CD4-positive, alpha-beta T cell treated with Interleukin-1 beta for 1 hour (primary cell): Measurements from ENCODE around the gene TMEM170B.

Experiments
- DNase-seq, 2 donors: peaks; one replicate each; pipeline ENCODE4 v3.0.0-alpha.2; 2020 to 2022

TMEM170B gene, protein sequence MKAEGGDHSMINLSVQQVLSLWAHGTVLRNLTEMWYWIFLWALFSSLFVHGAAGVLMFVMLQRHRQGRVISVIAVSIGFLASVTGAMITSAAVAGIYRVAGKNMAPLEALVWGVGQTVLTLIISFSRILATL

GRCh38 chr6:11537229-11538051 is at the start of gene TMEM170B:
TSS of gene TMEM170B (plus strand) at chr6:11537749. CDS start at chr6:11538278, 529 bp downstream.
- DNase-seq, result peak; percentile 97 to 98

DNA sequence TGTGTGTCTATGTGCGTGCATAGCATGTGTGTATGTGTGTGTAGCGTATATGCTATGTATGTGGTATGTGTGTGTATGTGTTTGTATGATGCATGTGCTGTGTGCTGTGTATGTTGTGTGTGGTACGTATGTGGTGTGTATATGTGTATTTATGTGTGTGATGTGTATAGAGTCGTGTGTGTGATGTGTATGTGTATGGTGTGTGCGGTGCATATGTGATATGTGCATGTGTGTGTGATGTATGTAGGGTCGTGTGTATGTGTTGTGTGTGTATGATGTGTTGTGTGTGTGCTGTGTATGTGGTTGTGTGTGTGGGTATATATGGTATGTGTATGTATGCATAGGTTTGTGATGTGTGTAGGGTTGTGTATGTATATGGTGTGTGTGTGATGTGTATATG is 46.6 kb upstream of the TMEM170B start:
- DNase-seq, result no peak

- DNase-seq, result peak in 1 of 2 donors; percentile 6
Measured at GRCh38 chr6:11491596-11492463, 45.7 kb upstream of the TMEM170B start.

GRCh38 chr6:11492464-11493290 is 44.9 kb upstream of the TMEM170B start:
- no peak for DNase-seq

GRCh38 chr6:11493974-11494373 is 43.6 kb upstream of the TMEM170B start:
- no peak for DNase-seq

GRCh38 chr6:11494786-11495564 is 42.6 kb upstream of the TMEM170B start:
- peak in 1 of 2 donors; percentile 50 for DNase-seq

DNA sequence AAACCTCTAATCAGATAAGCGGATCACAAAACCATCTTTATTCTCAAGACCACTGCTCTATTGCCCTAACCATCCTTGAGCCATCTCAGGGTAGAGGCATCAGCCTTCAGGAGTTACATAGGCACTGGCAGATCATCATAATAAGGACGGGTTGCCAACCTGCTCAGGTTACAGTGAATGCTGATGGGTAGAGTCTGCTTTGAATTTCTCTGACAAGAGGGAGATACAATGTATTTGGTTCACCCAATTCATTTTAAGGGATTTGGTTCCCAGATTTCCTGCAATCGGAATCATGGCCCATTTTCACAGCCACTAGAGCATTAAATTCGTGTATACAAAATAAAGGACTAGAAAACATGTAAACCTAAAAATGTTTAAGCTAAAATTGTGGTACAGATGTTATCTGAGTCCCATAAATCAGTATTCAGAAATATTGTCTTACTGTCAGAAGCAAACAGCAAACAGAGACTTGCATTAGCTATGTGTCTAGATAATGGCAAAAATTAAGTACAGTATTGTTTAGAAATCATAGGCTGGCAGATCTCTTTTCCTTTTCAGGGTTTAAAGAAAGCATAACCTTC is 41.9 kb upstream of the TMEM170B start:
- no peak for DNase-seq

GRCh38 chr6:11496152-11497060 is 41.1 kb upstream of the TMEM170B start:
- peak; percentile 77 to 86 for DNase-seq

- DNase-seq, result no peak
Measured at GRCh38 chr6:11497107-11497506, 40.4 kb upstream of the TMEM170B start.

GRCh38 chr6:11497881-11498280 is 39.7 kb upstream of the TMEM170B start:
- DNase-seq, result no peak

GRCh38 chr6:11500008-11500407 is 37.5 kb upstream of the TMEM170B start:
- DNase-seq, result no peak

- DNase-seq, result no peak
Measured at GRCh38 chr6:11509471-11509870, 28.1 kb upstream of the TMEM170B start.

GRCh38 chr6:11514672-11515071 is 22.9 kb upstream of the TMEM170B start:
- no peak for DNase-seq

- no peak for DNase-seq
Measured at GRCh38 chr6:11515763-11516162, 21.8 kb upstream of the TMEM170B start.

GRCh38 chr6:11522812-11523605 is 14.5 kb upstream of the TMEM170B start:
- DNase-seq, result no peak

- peak in 1 of 2 donors; percentile 48 for DNase-seq
Measured at GRCh38 chr6:11525468-11526155, 11.9 kb upstream of the TMEM170B start.

DNA sequence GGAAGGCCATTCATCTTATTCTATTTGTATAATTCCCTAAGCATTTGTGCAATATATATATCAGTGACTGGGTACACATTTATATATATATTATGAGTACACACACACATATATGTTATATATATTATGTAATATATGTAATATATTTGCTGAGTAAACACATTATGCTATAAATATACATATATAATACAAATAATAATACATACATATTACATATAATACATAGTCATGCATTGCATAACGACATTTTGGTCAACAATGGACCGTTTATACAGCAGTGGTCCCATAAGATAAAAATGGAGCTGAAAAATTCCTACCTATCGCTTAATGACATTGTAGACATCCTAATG is 11.4 kb upstream of the TMEM170B start:
- DNase-seq, result no peak

- no peak for DNase-seq
Measured at GRCh38 chr6:11527274-11527870, 10.2 kb upstream of the TMEM170B start.
